ENCODE results near the gene CWC15. TPM values are rescaled to one million over a fixed set of nuclear protein-coding genes. Genes with fewer than 3 reads are reported as not detected.

Gene CWC15
- total and polyA plus RNA-seq, 2 of the 13 experiments (the other 11 are each of a cell fraction or from before 2014, with no cell fraction given), result 27.6 to 61.2 TPM

DNA sequence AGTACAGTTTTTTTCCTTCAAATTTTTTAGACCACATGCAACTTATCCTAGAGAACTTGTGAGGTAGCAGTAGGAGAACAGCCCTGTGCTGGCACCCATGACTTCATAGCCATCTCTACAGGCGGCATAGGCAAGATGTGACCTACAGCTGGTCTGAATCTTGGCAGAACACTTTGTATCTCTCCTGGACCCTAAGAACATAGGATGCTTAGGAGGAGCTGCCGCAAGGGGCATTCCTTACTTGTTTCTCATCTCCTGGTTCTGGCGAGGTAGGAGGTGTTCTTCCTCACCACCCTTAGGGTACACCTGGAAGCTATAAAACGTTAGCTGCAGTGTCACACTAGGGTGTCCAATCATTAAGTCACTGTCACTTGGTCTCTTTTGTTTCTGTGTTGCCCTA is 16.4 kb downstream of the CWC15 start (continued):
- no peak for TF ChIP-seq ATF6 (CRISPR knock-in tag; conservative IDR thresholded peaks at IDR 0.05)
- TF ChIP-seq ZNF777 (CRISPR knock-in tag; IDR thresholded peaks at IDR 0.05), result no peak
- TF ChIP-seq DMAP1 (CRISPR knock-in tag; IDR thresholded peaks at IDR 0.05), result no peak
- TF ChIP-seq, protein P1, sequence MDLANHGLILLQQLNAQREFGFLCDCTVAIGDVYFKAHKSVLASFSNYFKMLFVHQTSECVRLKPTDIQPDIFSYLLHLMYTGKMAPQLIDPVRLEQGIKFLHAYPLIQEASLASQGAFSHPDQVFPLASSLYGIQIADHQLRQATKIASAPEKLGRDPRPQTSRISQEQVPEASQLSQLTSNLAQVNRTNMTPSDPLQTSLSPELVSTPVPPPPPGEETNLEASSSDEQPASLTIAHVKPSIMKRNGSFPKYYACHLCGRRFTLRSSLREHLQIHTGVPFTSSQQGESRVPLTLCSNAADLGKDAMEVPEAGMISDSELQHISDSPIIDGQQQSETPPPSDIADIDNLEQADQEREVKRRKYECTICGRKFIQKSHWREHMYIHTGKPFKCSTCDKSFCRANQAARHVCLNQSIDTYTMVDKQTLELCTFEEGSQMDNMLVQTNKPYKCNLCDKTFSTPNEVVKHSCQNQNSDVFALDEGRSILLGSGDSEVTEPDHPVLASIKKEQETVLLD (CRISPR knock-in tag; IDR thresholded peaks at IDR 0.05; ENCODE audit: low read depth), result no peak

DNA sequence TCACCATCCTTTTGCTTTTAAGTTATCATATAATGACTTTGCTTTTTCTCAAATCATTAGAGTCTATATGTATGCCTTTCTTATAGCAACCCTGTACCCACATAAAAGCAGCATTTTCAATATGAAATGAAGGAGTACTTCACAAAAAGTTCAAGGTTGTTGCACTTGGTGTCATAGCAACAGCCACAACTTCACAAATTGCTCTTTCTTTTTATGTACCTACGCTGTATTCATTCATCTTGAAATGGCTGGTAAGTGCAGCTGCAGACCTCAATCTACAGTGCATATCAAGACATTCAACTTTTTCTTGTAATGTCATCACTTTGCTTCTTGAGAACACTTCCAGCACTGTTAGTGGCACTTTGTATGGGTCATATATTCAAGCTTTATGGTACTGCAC is 18.6 kb downstream of the CWC15 start:
- H3K36me3 ChIP-seq (replicated peaks in 1 of 2; ENCODE audit: control insufficient read depth in 1 of 2, insufficient read depth in 2 of 2, low read length in 2 of 2), result no peaks in the 10 kb centered on the region
- intact Hi-C loops (cut with micrococcal nuclease; ENCODE audit: unreplicated experiment), result no loop called here
- no peak for TF ChIP-seq ZNF333 (CRISPR knock-in tag; IDR thresholded peaks at IDR 0.05; ENCODE audit: borderline replicate concordance)
- no peak for TF ChIP-seq NFYB (CRISPR knock-in tag; IDR thresholded peaks at IDR 0.05)
- TF ChIP-seq, protein P2, sequence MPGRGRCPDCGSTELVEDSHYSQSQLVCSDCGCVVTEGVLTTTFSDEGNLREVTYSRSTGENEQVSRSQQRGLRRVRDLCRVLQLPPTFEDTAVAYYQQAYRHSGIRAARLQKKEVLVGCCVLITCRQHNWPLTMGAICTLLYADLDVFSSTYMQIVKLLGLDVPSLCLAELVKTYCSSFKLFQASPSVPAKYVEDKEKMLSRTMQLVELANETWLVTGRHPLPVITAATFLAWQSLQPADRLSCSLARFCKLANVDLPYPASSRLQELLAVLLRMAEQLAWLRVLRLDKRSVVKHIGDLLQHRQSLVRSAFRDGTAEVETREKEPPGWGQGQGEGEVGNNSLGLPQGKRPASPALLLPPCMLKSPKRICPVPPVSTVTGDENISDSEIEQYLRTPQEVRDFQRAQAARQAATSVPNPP (CRISPR knock-in tag; IDR thresholded peaks at IDR 0.05), result no peak
- no peak for TF ChIP-seq ZBTB46 (CRISPR knock-in tag; IDR thresholded peaks at IDR 0.05; ENCODE audit: borderline replicate concordance)
- TF ChIP-seq CCDC6 (CRISPR knock-in tag; IDR thresholded peaks at IDR 0.05), result no peak
- no peak for TF ChIP-seq DMAP1 (CRISPR knock-in tag; IDR thresholded peaks at IDR 0.05)
- no peak for TF ChIP-seq ZNF251 (CRISPR knock-in tag; IDR thresholded peaks at IDR 0.05)
- TF ChIP-seq ZNF337 (CRISPR knock-in tag; IDR thresholded peaks at IDR 0.05; ENCODE audit: borderline replicate concordance, low read depth), result no peak
- no peak for TF ChIP-seq TP53 (CRISPR knock-in tag; conservative IDR thresholded peaks at IDR 0.05)
- no peaks in the 10 kb centered on the region for H3K27me3 ChIP-seq (ENCODE audit: control insufficient read depth in 1 of 2, insufficient read depth in 2 of 2, low read length in 2 of 2)
- no peaks in the 10 kb centered on the region for H3K4me1 ChIP-seq (ENCODE audit: insufficient read depth, low read length)
- FAIRE-seq (no peak), ATAC-seq (no peak), DNase-seq (ENCODE audit: low spot score) (no peak)
- no peaks in the 10 kb centered on the region for H3K79me2 ChIP-seq (ENCODE audit: insufficient read depth, low read length)
- no peaks in the 10 kb centered on the region for H4K20me1 ChIP-seq (ENCODE audit: insufficient read depth, low read length)
- H3K9me3 ChIP-seq (ENCODE audit: low read length), result no peaks in the 10 kb centered on the region
- H2AFZ ChIP-seq (ENCODE audit: low read length), result no peak overlapping the region
- no peak overlapping the region for H3K4me2 ChIP-seq (ENCODE audit: low read depth, low read length)
- CTCF ChIA-PET (ENCODE audit: low intra/inter-chr PET ratio, low total read pairs), result no interaction called here
- POLR2A ChIA-PET, result no interaction called here
- H3K27ac ChIP-seq (ENCODE audit: extremely low read length, insufficient read depth, low read length), result no peak overlapping the region
- in situ Hi-C loops (cut with HindIII; ENCODE audit: extremely low pct_ligation_motif_present, low pct_unique_long_range_greater_than_20kb), result no loop called here
- WGBS (ENCODE audit: low lambda C conversion rate), result 41% methylated on average over 1 of the region's 1 CpG
- no TSS peak for BruUV-seq (replicated peaks)
- no peak overlapping the region for H3K4me3 ChIP-seq (replicated peaks in 1 of 3; ENCODE audit: insufficient read depth in 1 of 3, low read depth in 2 of 3, low read length in 3 of 3)
- H3K9ac ChIP-seq (ENCODE audit: insufficient read depth, low read depth, low read length), result no peak overlapping the region
